IMR-90 (cell line): ENCODE data around the gene YES1. TPM values are rescaled to one million over a fixed set of nuclear protein-coding genes. Genes with fewer than 3 reads are reported as not detected.

Source experiments
- ATAC-seq: fragments of 200-7000 bp; cut with Tn5 transposase; 2 replicates; pipeline ENCODE4 v1.9.1; 2020; ENCODE audit warnings: low read depth, mild to moderate bottlenecking, moderate library complexity
- BruUV-seq: library from RNA; stranded (reverse); fragments of 400-500 nt; replicated peaks from 2 replicates; lab custom pipeline; 2021; lab: Mats Ljungman, UMichigan
- CTCF ChIA-PET: fragments of 300-600 bp; formaldehyde crosslinking; extraction: SDS; loops from one replicate; lab custom pipeline; 2021; ENCODE audit warnings: antibody characterized with exemption; lab: Yijun Ruan, JAX
- POLR2A ChIA-PET: fragments of 300-600 bp; sonication (Branson Sonifier 250); formaldehyde crosslinking; loops from one replicate; lab custom pipeline; 2022; ENCODE audit warnings: antibody characterized with exemption; ENCODE audit not compliant: unreplicated experiment; lab: Charles Lee
- DNase-seq: peaks from one replicate; pipeline ENCODE4 v3.0.0; 2013
- H2AFZ ChIP-seq: replicated peaks from 2 replicates; pipeline ENCODE3; 2013; ENCODE audit warnings: low read length, mild to moderate bottlenecking; ENCODE audit not compliant: poor library complexity
- H2AK5ac ChIP-seq: 2 replicates; pipeline ENCODE4 v1.6.1; 2013; ENCODE audit warnings: low read depth, low read length, inconsistent platforms
- H2AK9ac ChIP-seq: replicated peaks from 2 replicates; pipeline ENCODE3; 2013; ENCODE audit warnings: mild to moderate bottlenecking, low read depth, low read length, moderate library complexity; ENCODE audit not compliant: poor library complexity
- H2BK120ac ChIP-seq: 2 replicates; pipeline ENCODE4 v1.6.1; 2013; ENCODE audit warnings: low read depth, low read length, inconsistent platforms
- H2BK15ac ChIP-seq: 3 replicates; pipeline ENCODE4 v1.6.1; 2013; ENCODE audit warnings: low read depth, low read length, inconsistent platforms
- H2BK20ac ChIP-seq: 2 replicates; pipeline ENCODE4 v1.6.1; 2013; ENCODE audit warnings: low read depth, mild to moderate bottlenecking, inconsistent platforms, low read length, moderate library complexity
- H2BK5ac ChIP-seq: 2 replicates; pipeline ENCODE4 v1.6.1; 2013; ENCODE audit warnings: mild to moderate bottlenecking, low read depth, low read length, inconsistent platforms; ENCODE audit not compliant: poor library complexity, severe bottlenecking
- H3K14ac ChIP-seq: replicated peaks from 2 replicates; pipeline ENCODE4 v1.6.1; 2013; ENCODE audit warnings: low read depth, low read length, inconsistent platforms
- H3K18ac ChIP-seq: 2 replicates; pipeline ENCODE4 v1.6.1; 2013; ENCODE audit warnings: low read depth, low read length, control low read depth
- H3K23ac ChIP-seq: 2 replicates; pipeline ENCODE4 v1.6.1; 2013; ENCODE audit warnings: low read depth, low read length, inconsistent platforms
- H3K27ac ChIP-seq: 2 replicates; pipeline ENCODE4 v1.5.1; 2013; ENCODE audit warnings: mild to moderate bottlenecking, control low read depth, low read length; ENCODE audit not compliant: insufficient read depth
- H3K27me3 ChIP-seq: 2 replicates; pipeline ENCODE4 v1.6.1; 2013; ENCODE audit warnings: low read length; ENCODE audit not compliant: control insufficient read depth, insufficient read depth
- H3K36me3 ChIP-seq: 2 replicates; pipeline ENCODE4 v1.6.1; 2013; ENCODE audit warnings: low read length, mixed read lengths; ENCODE audit not compliant: control insufficient read depth, insufficient read depth
- H3K4ac ChIP-seq: 2 replicates; pipeline ENCODE4 v1.6.1; 2013; ENCODE audit warnings: low read depth, low read length, inconsistent platforms
- H3K4me1 ChIP-seq: 2 replicates; pipeline ENCODE4 v1.6.1; 2013; ENCODE audit warnings: low read length, mixed read lengths; ENCODE audit not compliant: control insufficient read depth, insufficient read depth
- H3K4me2 ChIP-seq: 2 replicates; pipeline ENCODE4 v1.6.1; 2013; ENCODE audit warnings: low read depth, mild to moderate bottlenecking, control low read depth, low read length, moderate library complexity
- H3K4me3 ChIP-seq: 2 replicates; pipeline ENCODE4 v1.5.1; 2013; ENCODE audit warnings: low read depth, mild to moderate bottlenecking, control low read depth, low read length, moderate library complexity; ENCODE audit not compliant: insufficient read depth
- H3K56ac ChIP-seq: 2 replicates; pipeline ENCODE4 v1.6.1; 2013; ENCODE audit warnings: low read length, inconsistent platforms; ENCODE audit not compliant: insufficient read depth; ENCODE audit errors: extremely low read depth
- H3K79me1 ChIP-seq, 2 experiments: 2 replicates each; pipeline ENCODE4 v1.6.1; 2013; ENCODE audit warnings: low read length in 2 of 2, inconsistent platforms in 1 of 2, low read depth in 1 of 2
- H3K9ac ChIP-seq: 2 replicates; pipeline ENCODE4 v1.6.1; 2013; ENCODE audit warnings: low read depth, low read length, control low read depth
- H3K9me1 ChIP-seq: 2 replicates; pipeline ENCODE4 v1.6.1; 2013; ENCODE audit warnings: low read length, inconsistent platforms; ENCODE audit not compliant: insufficient read depth
- H3K9me3 ChIP-seq: 2 replicates; pipeline ENCODE4 v1.6.1; 2013; ENCODE audit warnings: low read length; ENCODE audit not compliant: control insufficient read depth, insufficient read depth
- H4K20me1 ChIP-seq: 2 replicates; pipeline ENCODE4 v1.6.1; 2013; ENCODE audit warnings: low read length, inconsistent platforms; ENCODE audit not compliant: insufficient read depth
- H4K5ac ChIP-seq: 2 replicates; pipeline ENCODE4 v1.6.1; 2013; ENCODE audit warnings: mild to moderate bottlenecking, low read depth, low read length, control low read depth
- H4K8ac ChIP-seq, 2 experiments: 2 replicates each; pipeline ENCODE4 v1.6.1; 2013; ENCODE audit warnings: low read depth in 2 of 2, low read length in 2 of 2, control low read depth in 1 of 2, inconsistent platforms in 1 of 2
- H4K91ac ChIP-seq: 2 replicates; pipeline ENCODE4 v1.6.1; 2013; ENCODE audit warnings: low read depth, low read length, inconsistent platforms; ENCODE audit not compliant: insufficient read depth
- CEBPB ChIP-seq: IDR thresholded peaks from 2 replicates; pipeline ENCODE4 v1.6.1; 2012; ENCODE audit warnings: low read depth, low read length, improper control_type of control experiment
- RAD21 ChIP-seq: IDR thresholded peaks from 2 replicates; pipeline ENCODE4 v1.6.1; 2012; ENCODE audit warnings: low read length, improper control_type of control experiment
- WGBS, 2 experiments: methylation state at CpG; one replicate each; pipeline versions ENCODE4 v1.1.5 to v1.1.7; 2013; ENCODE audit warnings: missing lambda C conversion rate in 2 of 2; ENCODE audit not compliant: insufficient read length in 1 of 2; ENCODE audit errors: extremely low coverage in 2 of 2; 5-methylcytosine and 5-hydroxymethylcytosine counted together
- dilution Hi-C: fragments of 300-500 bp; cut with HindIII; formaldehyde crosslinking; loops from one replicate; pipeline ENCODE4 v1.14.3; 2018; ENCODE audit warnings: low sequenced_read_pairs; ENCODE audit not compliant: unreplicated experiment
- in situ Hi-C: fragments of 300-500 bp; cut with MboI; formaldehyde crosslinking; loops from 3 replicates; pipeline ENCODE4 v1.14.3; 2019; ENCODE audit warnings: low sequenced_read_pairs, inconsistent platforms, mixed read lengths
- intact Hi-C: fragments of 100-400 bp; cut with micrococcal nuclease; formaldehyde crosslinking; loops from 2 replicates; pipeline ENCODE4 v1.10.0; 2022
- polyA plus RNA-seq, 3 experiments: library from polyadenylated mRNA; depleted of rRNA; stranded (reverse); fragments of >200 nt; gene quantifications; 2 replicates each; pipeline ENCODE4 v1.2.3, GENCODE V29; 2012; ENCODE audit warnings: low replicate concordance in 1 of 3
- total RNA-seq: library from RNA; depleted of rRNA; stranded (reverse); fragments of >200 nt; gene quantifications from 2 replicates; pipeline ENCODE4 v1.2.3, GENCODE V29; 2012

Gene YES1
- total and polyA plus RNA-seq, 2 of the 4 experiments (the other 2 are of a cell fraction) = 16.7 to 62.0 TPM

GRCh38 chr18:725646-726045, 86.4 kb downstream of the YES1 start:
- Histone ChIP-seq H3K9me3 (no peaks in the 10 kb centered on the region), H3K9ac (no peak overlapping the region), H3K4me3 (no peak overlapping the region), H3K27ac (no peak overlapping the region), H2BK120ac (no peak overlapping the region), H4K20me1 (no peaks in the 10 kb centered on the region), H2AFZ (no peak overlapping the region), H3K18ac (no peak overlapping the region), H3K4me1 (no peaks in the 10 kb centered on the region), H4K5ac (no peak overlapping the region), H3K79me1 (no peaks in the 10 kb centered on the region), H4K91ac (no peak overlapping the region), H3K36me3 (0 out of 2 replicates have a peak, but pooled peaks cover 1% of the 10 kb centered on the region), H2BK20ac (no peak overlapping the region), H3K4me2 (no peak overlapping the region), H2AK5ac (no peak overlapping the region), H3K56ac (no peak overlapping the region), H3K4ac (no peak overlapping the region), H2BK5ac (no peak overlapping the region), H4K8ac (no peak overlapping the region), H3K14ac (no peak overlapping the region), H3K27me3 (no peaks in the 10 kb centered on the region), H3K9me1 (no peaks in the 10 kb centered on the region), H2AK9ac (no peak overlapping the region), H2BK15ac (no peak overlapping the region), H3K23ac (no peak overlapping the region)
- no TSS peak for BruUV-seq
- no peak for ATAC-seq
- TF ChIP-seq RAD21 (no peak), CEBPB (peak; percentile 15; the same call in 1 of the 2 replicates)
- intact Hi-C loops = no loop called here
- DNase-seq = no peak
- in situ Hi-C loops = no loop called here
- no CpG with 5 or more reads among the region's 9 CpGs for WGBS, 2 experiments
- CTCF ChIA-PET = no interaction called here
- POLR2A ChIA-PET = no interaction called here
- dilution Hi-C loops = no loop called here
